HG02981 (cell line): Measurements from ENCODE around the gene TRIP11.
"Not testable (repeated sequence)": the region's sequence is repeated elsewhere in the genome, so short reads cannot be mapped to it uniquely, and the experiment has no call there.

Experiments
- ATAC-seq: cut with Tn5 transposase; IDR thresholded peaks from one replicate; pipeline ENCODE4 v1.9.1; 2021; ENCODE audit warnings: mild to moderate bottlenecking, moderate library complexity; ENCODE audit not compliant: unreplicated experiment

TRIP11 gene

DNA sequence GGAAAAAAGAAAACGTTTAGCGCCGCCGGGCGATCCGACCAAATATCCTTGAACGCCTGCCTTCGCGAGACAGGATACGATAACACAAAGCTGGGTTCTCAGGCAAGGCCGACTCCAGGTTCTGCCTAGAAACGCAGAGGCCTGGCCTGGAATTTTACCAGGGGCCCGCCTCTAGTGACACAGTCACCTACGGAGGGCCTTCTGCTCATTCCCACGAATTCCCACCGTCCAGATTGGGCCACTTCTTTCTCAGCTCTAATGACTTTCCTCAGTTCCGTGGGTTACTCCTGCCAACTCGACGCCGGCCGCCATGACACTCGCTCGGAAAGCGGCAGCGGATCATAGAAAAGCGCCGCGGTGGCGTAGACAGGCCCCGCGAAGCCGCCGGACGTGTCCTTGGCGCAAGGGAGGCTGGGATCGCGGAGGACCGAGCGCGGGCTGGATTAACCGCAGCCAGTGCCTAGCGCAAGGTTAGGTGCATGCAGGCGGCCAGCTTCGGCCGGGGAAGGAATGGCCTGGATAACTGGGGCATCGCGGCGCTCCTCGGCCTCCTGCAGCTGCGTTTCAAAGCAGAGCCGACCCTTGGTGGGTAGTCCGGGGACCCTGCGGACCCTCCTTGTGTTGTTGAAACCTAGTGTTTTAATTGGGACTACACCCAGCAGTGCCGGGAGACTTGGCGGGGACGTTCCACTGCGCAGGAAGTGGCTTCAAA lies at the start of gene TRIP11:
Gene TRIP11 (minus strand): TSS at position 341 of the 712 bp plus-strand sequence. CDS start 374 bp downstream, outside the sequence.
- ATAC-seq, result peak; percentile 96

DNA sequence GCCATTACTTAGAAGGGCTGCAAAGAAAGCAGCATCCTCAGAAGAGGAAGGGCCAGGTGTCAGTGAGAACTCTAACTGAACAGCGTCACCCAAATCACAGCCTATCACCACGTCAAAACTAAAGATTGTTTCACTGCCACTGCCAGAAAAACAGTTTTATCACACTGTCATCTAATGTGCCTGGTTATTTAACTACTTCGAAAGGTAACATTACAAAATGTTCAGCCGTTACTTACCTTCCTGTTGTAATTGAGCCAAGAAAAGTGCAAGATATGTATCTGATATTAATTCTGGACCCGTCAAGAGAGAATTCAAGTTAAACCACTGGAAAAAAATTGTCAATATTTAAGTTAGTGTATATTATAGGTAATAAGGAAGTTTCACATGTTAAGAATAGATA lies 48.6 kb upstream of the TRIP11 start:
- ATAC-seq, result no peak

DNA sequence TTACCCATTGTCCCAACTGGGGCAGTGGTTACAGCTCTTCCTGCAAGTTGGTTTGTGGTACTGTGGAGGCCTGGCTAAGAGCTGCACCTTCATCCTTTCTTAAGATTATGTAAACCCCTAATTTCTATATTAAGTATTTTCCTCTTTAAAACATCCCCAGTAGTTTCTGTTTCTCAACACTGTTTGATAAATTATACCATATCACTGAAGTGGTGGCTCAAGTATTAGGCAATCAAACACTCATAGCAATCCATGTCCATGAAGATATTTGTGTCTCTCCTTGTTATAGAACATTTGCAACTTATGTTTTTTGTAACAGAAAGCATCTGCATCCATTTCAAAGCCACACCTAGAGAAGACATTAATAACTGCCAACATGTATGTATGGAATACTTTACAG lies 34.7 kb upstream of the TRIP11 start:
- no peak for ATAC-seq

DNA sequence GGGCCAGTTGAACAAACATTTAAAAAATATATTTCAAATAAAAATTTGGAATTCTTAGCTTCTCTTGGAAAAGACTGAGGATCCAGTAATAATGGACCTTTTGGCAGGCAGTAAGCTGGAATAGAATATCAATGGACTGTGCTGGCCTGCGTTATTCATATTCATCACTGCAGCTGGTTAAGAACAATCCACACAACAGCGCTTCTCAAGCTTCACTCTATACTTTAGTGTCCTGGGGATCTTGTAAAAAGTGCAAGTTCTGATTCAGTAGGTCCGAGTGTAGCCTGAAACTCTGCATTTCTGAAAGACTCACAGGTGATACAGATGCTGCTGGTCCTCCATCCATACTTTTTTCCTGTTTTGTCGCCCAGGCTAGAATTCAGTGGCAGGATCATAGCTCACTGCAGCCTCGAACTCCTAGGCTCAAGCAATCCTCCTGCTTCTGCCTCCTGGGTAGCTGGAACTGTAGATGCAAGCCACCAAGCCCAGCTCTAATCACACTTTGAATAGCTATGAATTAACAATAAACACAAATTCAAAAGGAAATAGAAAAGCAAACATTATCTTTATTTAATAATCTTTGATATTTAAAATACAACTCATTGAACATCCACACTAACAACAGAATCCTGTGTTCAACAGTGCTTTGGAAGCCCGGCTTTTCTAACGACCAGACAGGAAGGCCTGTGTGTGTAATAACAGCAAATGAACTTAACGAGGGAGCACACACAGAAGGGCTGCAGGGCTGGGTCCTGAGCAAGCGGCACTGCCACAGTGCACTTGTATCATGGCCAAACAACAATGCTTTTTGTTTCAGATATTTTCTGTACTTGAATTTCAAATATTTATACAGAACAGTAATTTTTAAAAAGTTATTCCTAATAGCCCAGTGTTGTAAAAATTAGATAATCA lies 18.4 kb upstream of the TRIP11 start:
- no peak for ATAC-seq

DNA sequence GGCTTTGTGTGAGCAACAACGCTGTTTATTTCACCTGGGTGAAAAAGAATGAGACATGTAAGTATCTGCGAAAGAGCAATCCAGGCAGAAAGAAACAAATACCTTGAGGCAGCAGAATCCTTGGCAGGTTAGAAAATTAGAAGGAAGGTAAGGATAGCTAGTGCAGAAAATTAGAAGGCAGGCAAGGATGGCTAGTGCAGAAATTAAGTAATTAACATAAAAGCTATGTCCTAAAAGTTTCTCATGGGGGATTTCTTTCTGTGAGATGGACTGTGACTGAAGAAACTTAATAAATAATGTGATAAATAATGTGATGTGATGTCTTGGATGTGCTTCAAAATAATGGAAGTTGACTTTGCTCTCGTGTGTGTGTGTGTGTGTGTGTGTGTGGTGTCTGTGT lies 9.9 kb upstream of the TRIP11 start:
- ATAC-seq, result no peak

DNA sequence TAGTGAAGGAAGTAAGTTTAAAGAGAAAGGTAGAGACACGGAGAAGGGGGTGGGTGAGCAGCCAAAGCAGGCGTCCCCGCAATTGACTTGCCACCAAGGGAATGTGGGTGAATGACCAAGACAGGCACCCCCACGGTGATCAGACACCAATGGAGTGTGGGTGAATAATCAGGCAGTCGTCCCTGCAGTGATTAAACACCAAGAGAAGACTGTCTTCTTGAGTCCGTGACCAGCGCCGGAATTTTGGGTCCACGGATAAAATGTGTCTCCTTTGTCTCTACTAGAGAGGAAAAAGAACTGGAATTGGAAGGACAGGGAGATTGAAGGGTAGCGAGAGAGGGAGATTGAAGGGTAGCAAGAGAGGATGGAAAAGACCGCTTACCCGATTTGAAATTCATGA lies 9.4 kb upstream of the TRIP11 start:
- not testable (repeated sequence) for ATAC-seq

DNA sequence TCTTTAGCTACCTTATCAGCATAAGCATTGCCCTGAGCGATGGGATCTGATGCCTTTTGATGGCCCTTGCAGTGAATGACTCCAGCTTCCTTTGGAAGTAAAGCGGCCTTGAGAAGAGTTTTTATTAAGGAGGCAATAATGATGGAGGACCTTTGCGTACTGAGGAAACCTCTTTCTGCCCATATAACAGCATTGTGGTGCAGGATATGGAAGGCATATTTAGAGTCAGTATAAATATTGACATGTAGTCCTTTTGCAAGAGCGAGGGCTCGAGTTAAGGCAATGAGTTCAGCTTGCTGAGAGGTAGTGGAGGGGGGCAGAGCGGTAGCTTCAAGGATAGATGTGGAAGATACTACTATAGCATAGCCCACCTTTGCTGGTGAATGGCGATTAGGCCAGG lies 6.0 kb upstream of the TRIP11 start:
- not testable (repeated sequence) for ATAC-seq

DNA sequence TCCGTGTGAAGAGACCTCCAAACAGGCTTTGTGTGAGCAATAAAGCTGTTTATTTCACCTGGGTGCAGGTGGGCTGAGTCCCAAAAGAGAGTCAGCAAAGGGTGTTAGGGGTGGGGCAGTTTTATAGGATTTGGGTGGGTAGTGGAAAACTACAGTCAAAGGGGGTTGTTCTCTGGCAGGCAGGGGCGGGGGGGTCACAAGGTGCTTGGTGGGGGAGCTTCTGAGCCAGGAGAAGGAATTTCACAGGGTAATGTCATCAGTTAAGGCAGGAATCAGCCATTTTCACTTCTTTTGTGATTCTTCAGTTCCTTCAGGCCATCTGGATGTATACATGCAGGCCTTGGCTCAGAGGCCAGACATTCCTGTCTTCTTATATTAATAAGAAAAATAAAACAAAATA lies 1.9 kb upstream of the TRIP11 start:
- not testable (repeated sequence) for ATAC-seq

DNA sequence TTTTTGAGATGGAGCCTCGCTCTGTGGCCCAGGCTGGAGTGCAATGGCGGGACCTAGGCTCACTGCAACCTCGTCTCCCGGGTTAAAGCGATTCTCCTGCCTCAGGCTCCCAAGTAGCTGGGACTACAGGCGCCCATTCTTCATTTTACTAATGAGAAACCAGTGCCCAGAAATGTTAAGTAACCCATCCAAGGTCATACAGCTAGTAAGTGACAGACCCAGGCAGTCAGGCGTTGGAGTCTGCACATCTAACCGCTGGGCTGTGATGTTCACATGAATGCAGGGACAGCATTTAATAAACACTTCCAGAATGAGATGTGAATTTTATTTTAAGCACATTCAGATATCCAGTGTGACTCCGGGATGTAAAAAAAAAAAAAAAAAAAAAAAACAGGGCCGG lies 1.3 kb upstream of the TRIP11 start:
- no peak for ATAC-seq

DNA sequence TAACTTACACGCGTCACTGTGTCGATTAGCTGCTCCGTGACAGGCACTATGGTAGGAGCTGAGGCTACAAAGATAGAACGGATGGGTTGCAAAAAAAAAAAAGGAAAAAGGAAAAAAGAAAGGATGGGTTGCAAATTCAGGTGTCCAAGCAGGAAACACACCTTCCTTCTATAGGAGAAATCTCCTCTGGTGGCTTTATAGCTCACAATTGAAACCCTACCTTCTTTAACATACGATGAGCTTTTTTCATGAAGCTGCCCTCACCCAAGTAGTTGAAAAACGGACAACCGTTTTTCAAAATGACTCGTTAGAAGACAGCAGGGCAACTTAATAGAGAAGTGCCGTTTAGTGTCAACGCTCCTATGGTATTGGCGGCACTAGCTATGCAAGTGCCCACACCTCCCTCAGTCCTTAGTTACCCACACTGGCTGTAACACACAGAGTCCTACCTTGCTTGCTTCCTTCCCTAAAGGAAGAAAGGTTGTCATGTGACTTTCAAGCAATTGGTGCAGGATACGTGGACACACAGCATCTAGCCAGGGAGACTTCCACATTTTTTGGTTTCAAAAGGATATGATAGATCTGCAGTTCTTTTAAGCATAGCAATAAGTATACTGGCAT lies 682 bp upstream of the TRIP11 start:
- no peak for ATAC-seq

DNA sequence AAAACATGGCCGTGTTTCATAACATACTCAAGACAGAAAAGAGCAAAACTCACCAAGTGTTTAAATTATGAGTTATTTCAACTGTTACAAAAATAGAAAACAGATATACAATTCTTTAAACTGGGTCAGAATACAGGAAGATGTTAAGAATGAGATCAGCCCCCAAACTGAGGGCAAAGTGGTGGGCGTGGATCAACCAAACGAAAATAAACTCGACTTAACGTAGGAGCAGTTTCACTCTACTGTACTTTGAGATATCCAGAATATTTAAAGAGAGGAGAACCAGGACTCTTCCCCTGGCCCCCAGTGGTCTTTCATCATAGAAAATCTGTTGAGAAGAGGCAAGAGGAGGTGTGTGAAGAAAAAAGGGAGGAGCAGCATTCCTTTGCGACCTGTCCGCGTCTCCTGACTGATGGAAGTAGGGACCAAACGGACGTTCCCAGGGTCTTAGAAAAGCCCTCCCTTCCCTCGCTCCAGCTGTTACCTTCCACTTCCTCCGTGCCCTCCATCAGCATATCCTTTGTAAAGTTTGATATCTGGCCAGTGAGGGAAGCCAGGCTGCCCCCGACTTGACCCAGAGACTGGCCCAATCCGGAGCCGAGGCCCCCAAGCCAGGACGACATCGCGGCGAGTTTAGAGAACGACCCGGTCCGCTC lies 668 bp downstream of the TRIP11 start:
- peak; percentile 20 for ATAC-seq

DNA sequence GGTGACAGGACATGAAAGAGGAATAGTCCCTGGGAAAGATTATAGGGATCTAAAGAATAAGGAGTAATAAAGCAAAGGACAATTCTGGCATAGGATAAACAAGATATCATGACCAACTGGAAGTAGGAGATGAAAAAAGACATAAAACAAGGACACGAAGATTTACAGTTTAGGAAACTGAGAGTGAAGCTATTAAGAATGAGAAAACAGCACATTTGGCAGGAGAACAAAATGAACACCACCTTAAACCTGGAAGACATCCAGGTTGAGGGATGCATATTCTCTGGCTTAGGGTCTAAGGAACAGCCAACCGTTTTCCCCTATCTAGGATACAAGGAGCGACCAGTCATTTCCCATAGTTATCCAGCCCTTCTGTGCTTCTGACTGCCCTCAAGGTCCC lies 1.9 kb downstream of the TRIP11 start:
- ATAC-seq, result no peak

DNA sequence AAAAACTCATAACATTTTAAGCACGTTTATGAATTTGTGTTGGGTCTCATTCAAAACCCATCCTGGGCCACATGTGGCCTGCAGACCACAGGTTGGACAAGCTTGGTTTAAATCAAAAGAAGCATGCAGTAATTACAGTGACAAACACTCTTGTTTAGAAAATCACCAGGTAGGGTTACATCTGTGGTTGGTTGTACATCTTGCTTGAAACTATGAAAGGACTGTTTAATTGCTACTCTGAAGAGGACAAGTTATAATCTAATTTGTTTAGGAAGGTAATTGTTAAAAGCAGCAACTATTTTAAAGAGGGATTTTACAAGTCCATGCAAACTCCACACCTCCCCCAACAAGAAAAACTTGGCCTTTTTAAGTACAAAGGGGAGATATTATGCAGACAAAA lies 4.0 kb downstream of the TRIP11 start:
- no peak for ATAC-seq

DNA sequence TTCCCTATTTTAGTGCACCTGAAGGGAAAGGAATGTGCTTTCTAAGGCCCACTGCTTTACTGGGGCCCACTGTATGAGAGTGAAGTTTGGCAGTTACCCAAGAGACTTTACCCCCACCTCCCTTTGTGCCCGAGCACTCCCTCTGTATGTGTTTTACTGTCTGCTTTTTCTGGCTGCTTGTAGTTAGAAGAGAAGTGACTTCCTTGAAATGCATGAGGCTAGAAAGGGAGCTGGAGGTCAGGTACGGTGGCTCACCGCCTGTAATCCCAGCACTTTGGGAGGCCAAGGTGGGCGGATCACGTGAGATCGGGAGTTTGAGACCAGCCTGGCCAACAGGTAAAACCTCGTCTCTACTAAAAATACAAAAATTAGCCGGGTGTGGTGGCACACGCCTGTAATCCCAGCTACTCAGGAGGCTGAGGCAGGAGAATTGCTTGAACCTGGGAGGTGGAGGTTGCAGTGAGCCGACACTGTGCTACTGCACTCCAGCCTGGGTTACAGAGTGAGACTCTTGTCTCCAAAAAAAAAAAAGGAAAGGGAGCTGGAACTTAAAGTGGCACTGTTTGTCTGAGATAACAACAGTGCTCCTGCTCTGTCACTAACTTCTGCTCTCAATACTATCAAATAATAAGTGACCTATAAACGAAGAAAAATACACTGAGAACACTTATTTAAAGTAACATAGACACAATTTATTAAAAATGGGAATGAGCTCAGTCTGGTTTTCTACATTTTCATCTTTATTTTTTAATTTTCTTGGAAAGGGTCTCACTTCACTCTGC lies 5.8 kb downstream of the TRIP11 start:
- ATAC-seq, result no peak

DNA sequence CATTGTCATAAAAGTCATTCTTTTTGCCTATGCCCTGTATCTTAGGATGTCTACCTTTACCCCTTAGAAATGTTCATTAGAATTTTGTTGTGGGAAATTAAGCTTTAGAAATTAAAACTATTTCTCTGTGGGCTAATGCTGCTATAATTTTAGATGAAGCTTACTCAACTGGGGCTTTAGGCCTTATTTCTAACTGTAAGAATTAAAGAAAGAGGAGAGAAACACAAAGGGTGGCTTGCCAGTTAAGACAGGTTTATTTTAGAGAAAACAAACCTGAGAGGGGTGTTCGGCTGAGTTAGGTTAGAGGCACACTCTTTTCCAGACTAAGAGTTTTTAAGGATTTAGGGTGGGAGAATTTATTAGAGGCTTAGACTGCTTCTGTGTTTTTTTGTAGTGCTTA lies 6.4 kb downstream of the TRIP11 start:
- ATAC-seq, result no peak

DNA sequence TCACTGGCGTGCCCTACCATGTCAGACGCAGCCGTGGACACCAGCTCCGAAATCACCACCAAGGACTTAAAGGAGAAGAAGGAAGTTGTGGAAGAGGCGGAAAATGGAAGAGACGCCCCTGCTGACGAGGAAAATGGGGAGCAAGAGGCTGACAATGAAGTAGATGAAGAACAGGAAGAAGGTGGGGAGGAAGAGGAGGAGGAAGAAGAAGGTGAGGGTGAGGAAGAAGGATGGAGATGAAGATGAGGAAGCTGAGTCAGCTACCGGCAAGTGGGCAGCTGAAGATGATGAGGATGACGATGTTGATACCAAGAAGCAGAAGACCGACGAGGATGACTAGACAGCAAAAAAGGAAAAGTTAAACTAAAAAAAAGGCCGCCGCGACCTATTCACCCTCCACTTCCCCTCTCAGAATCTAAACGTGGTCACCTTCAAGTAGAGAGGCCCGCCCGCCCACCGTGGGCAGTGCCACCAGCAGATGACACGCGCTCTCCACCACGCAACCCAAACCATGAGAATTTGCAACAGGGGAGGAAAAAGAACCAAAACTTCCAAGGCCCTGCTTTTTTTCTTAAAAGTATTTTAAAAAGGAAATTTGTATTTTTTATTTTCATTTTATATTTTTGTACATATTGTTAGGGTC lies 13.2 kb downstream of the TRIP11 start:
- ATAC-seq, result no peak

DNA sequence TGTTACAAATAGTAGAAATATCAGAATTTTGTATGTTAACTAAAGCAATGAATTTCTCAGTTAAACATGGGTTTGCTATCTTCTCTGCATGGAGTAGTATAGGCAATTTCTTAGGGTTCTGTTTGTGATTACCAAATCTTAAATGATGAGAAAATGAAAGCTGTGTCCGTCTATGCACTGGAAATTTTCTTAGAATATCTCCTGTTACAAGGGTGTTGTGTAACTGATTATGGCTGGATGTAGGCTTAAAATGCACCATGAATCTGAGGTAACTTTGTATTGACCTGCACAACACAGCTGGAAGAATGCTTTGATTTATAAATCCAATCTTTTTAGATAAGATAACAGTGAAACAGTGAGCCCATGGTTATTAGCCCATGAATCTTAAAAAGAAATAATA lies 17.8 kb downstream of the TRIP11 start:
- ATAC-seq, result no peak

DNA sequence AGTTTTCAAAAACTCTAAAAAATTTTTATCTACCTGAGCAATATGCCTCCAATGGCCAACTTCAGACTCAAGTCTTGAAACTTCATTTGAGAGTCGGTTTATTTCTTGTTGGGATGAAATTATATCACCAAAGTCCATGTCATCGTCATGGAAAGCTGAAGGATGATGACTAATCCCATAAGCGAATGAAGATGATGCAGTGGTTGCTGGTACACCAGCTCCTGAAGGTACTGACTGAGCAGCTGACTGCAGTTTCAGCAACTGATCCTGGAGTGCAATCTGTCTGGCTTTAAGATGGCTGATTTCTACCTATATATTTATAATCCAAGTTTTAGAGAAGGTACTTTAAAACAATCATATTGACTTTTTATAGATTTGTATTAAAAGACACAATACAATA lies 18.3 kb downstream of the TRIP11 start:
- no peak for ATAC-seq

DNA sequence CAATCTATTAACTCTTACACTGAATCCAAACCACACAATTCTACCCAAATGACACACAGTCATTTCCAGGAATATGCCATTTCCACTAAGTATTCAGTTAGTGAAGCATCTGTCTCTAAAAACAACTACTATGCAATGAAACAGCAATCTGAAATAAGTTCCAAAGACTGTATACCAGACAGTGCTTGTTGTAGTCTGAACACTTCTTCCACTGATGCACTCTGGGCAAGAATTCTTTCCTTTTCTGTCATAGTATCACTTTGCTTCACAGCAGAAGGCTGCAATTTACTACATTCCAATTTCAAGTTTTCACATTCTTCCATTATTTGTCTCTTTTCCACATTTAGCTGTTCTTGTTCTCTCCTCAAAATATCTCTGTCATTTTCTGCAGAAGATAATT lies 25.8 kb downstream of the TRIP11 start:
- no peak for ATAC-seq
